HEK293T (cell line): ENCODE measurements around the gene TANC1.

ENCODE experiments used
- ARNT ChIP-seq: fragments of 450-650 bp; IDR thresholded peaks from 2 replicates; pipeline ENCODE4 v1.6.1; 2017; ENCODE audit warnings: mild to moderate bottlenecking
- ELF4 ChIP-seq: fragments of 450-650 bp; IDR thresholded peaks from 2 replicates; pipeline ENCODE4 v1.6.1; 2017; ENCODE audit warnings: antibody characterized with exemption
- FOXM1 ChIP-seq: fragments of 450-650 bp; IDR thresholded peaks from 2 replicates; pipeline ENCODE4 v1.6.1; 2017; ENCODE audit warnings: mild to moderate bottlenecking, borderline replicate concordance
- HDGF ChIP-seq: fragments of 450-650 bp; IDR thresholded peaks from 2 replicates; pipeline ENCODE4 v1.6.1; 2017; ENCODE audit warnings: antibody characterized with exemption, borderline replicate concordance
- SP1 ChIP-seq: fragments of 450-650 bp; IDR thresholded peaks from 2 replicates; pipeline ENCODE4 v1.6.1; 2017
- SUZ12 ChIP-seq: fragments of 450-650 bp; IDR thresholded peaks from 2 replicates; pipeline ENCODE4 v1.6.1; 2016; ENCODE audit warnings: mild to moderate bottlenecking
- ZNF384 ChIP-seq: fragments of 450-650 bp; IDR thresholded peaks from 2 replicates; pipeline ENCODE4 v1.6.1; 2016
- TF ChIP-seq, protein P1 (sequence below): fragments of 450-650 bp; IDR thresholded peaks from 2 replicates; pipeline ENCODE4 v1.6.1; 2016

DNA sequence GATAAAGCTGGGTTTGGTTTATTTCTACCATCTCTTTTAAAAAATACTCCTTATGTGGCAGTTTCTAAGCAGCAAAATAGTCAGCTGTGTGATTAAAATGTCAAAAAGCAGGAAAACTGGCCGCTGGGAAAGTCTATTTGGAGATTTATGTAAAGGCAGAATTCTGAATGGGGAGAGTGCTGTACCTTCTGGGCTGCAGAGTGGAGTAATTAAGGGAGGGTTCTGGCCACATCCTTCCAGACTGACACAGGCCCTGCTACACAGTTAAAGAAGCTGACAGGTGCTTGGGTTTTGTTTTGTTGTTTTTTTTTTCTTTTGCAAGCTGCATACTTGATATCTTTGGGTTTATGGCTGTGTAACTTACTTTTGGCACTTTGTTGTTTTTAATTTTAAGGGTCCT, 160.8 kb downstream of the TANC1 start:
- TF ChIP-seq HDGF (no peak), ARNT (no peak), FOXM1 (no peak), SUZ12 (no peak), ZNF384 (no peak), ELF4 (no peak), SP1 (no peak)
- TF ChIP-seq, protein P1, sequence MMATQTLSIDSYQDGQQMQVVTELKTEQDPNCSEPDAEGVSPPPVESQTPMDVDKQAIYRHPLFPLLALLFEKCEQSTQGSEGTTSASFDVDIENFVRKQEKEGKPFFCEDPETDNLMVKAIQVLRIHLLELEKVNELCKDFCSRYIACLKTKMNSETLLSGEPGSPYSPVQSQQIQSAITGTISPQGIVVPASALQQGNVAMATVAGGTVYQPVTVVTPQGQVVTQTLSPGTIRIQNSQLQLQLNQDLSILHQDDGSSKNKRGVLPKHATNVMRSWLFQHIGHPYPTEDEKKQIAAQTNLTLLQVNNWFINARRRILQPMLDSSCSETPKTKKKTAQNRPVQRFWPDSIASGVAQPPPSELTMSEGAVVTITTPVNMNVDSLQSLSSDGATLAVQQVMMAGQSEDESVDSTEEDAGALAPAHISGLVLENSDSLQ = no peak
